K562 (cell line): Measurements from ENCODE around the gene KRTAP5-7. TPM values are rescaled to one million over a fixed set of nuclear protein-coding genes. Genes with fewer than 3 reads are reported as not detected.

Experiments used
- ATAC-seq: fragments of 200-7000 bp; cut with Tn5 transposase; 3 replicates; pipeline ENCODE4 v1.9.1; 2020; ENCODE audit warnings: moderate library complexity
- BruUV-seq: library from RNA; stranded (reverse); fragments of 400-500 nt; replicated peaks from 2 replicates; lab custom pipeline; 2021; lab: Mats Ljungman, UMichigan
- CTCF ChIA-PET: fragments of 300-600 bp; formaldehyde crosslinking; extraction: SDS; loops from one replicate; lab custom pipeline; 2021; ENCODE audit warnings: low intra/inter-chr PET ratio; lab: Yijun Ruan, JAX
- POLR2A ChIA-PET: fragments of 300-600, 350-650 bp; sonication (Branson Sonifier 250); formaldehyde crosslinking; extraction: SDS; loops from one replicate; lab custom pipeline; 2021; ENCODE audit warnings: antibody characterized with exemption, inconsistent platforms; lab: Yijun Ruan, JAX
- DNase-seq, 4 experiments: peaks; one replicate each; pipeline versions ENCODE4 v3.0.0 to v3.0.0-alpha.2; 2011 to 2018; ENCODE audit warnings: low spot score in 3 of 4, mixed read lengths in 3 of 4; ENCODE audit errors: extremely low read depth in 1 of 4
- FAIRE-seq: peaks from 2 replicates; lab custom pipeline; 2011; peaks lifted over from hg19 to GRCh38; lab: Jason Lieb, UNC
- H2AFZ ChIP-seq: 2 replicates; pipeline ENCODE4 v1.6.0; 2011; ENCODE audit warnings: low read depth, low read length, control low read depth, inconsistent platforms
- H3K27ac ChIP-seq: fragments of 200-600 bp; 3 replicates; pipeline ENCODE4 v1.8.0; 2011; ENCODE audit warnings: low read depth, mild to moderate bottlenecking, control low read depth, inconsistent platforms, low read length, moderate library complexity, mixed read lengths; ENCODE audit errors: extremely low read depth
- H3K27me3 ChIP-seq, 2 experiments: fragments of 300-600 bp in 1 of 2; 2 replicates in 1 of 2; 3 replicates in 1 of 2; pipeline versions ENCODE4 v1.6.0 to v1.8.0; 2011; ENCODE audit warnings: inconsistent platforms in 2 of 2, low read length in 2 of 2, mild to moderate bottlenecking in 1 of 2, mixed read lengths in 1 of 2, moderate library complexity in 1 of 2; ENCODE audit not compliant: control insufficient read depth in 2 of 2, insufficient read depth in 2 of 2
- H3K36me3 ChIP-seq: fragments of 300-600 bp; 3 replicates; pipeline ENCODE4 v1.8.0; 2011; ENCODE audit warnings: mild to moderate bottlenecking, low read length, inconsistent platforms; ENCODE audit not compliant: control insufficient read depth, insufficient read depth
- H3K4me1 ChIP-seq, 2 experiments: fragments of 200-600 bp in 1 of 2; replicated peaks in 1 of 2; 2 replicates in 1 of 2; 3 replicates in 1 of 2; pipeline versions ENCODE4 v1.5.1 to v1.8.0; 2011; ENCODE audit warnings: inconsistent platforms in 2 of 2, low read length in 2 of 2, mild to moderate bottlenecking in 1 of 2, mixed read lengths in 1 of 2, moderate library complexity in 1 of 2; ENCODE audit not compliant: control insufficient read depth in 2 of 2, insufficient read depth in 2 of 2
- H3K4me2 ChIP-seq: 2 replicates; pipeline ENCODE4 v1.6.1; 2011; ENCODE audit warnings: low read length, control low read depth, inconsistent platforms, mixed read lengths; ENCODE audit not compliant: insufficient read depth
- H3K4me3 ChIP-seq: fragments of 200-600 bp; sonication (generic), shearing (Covaris generic); 2 replicates; pipeline ENCODE4 v1.5.1; 2016; ENCODE audit warnings: control low read depth, inconsistent platforms
- H3K79me2 ChIP-seq: fragments of 200-600 bp; 3 replicates; pipeline ENCODE4 v1.8.0; 2011; ENCODE audit warnings: low read length, inconsistent platforms; ENCODE audit not compliant: control insufficient read depth, insufficient read depth
- H3K9ac ChIP-seq, 2 experiments: 2 replicates each; pipeline versions ENCODE4 v1.6.0 to v1.6.1; 2011; ENCODE audit warnings: low read depth in 2 of 2, low read length in 2 of 2, control low read depth in 1 of 2, inconsistent platforms in 1 of 2, mild to moderate bottlenecking in 1 of 2, mixed read lengths in 1 of 2; ENCODE audit not compliant: insufficient read depth in 1 of 2
- H3K9me1 ChIP-seq: one replicate; pipeline ENCODE4 v1.6.0; 2011; ENCODE audit warnings: inconsistent platforms, mild to moderate bottlenecking, low read length, moderate library complexity; ENCODE audit not compliant: control insufficient read depth, insufficient read depth
- H3K9me3 ChIP-seq: replicated peaks from 2 replicates; pipeline ENCODE4 v1.5.1; 2011; ENCODE audit warnings: low read depth, low read length, inconsistent platforms; ENCODE audit not compliant: control insufficient read depth, insufficient read depth
- H4K20me1 ChIP-seq: replicated peaks from 2 replicates; pipeline ENCODE4 v1.6.1; 2011; ENCODE audit warnings: low read length, inconsistent platforms, mixed read lengths; ENCODE audit not compliant: control insufficient read depth, insufficient read depth
- ETV1 ChIP-seq: fragments of 450-650 bp; conservative IDR thresholded peaks from 2 replicates; pipeline ENCODE4 v1.6.1; 2016; ENCODE audit warnings: missing genetic modification characterization, control low read depth, low read depth, missing compliant biosample characterization
- HCFC1 ChIP-seq: IDR thresholded peaks from 2 replicates; pipeline ENCODE4 v1.6.1; 2012; ENCODE audit warnings: low read depth, low read length, improper control_type of control experiment
- IRF2 ChIP-seq: sonication (generic); formaldehyde crosslinking; IDR thresholded peaks from 2 replicates; pipeline ENCODE4 v1.8.1; 2022; ENCODE audit warnings: mild to moderate bottlenecking, missing genetic modification reagents
- KLF16 ChIP-seq: IDR thresholded peaks from 2 replicates; pipeline ENCODE4 v1.6.1; 2016; ENCODE audit warnings: antibody characterized with exemption
- PBX2 ChIP-seq, 2 experiments: IDR thresholded peaks in 1 of 2; conservative IDR thresholded peaks in 1 of 2; 2 replicates each; pipeline ENCODE4 v1.6.1; 2016; ENCODE audit warnings: low read depth in 2 of 2, mild to moderate bottlenecking in 1 of 2, missing compliant biosample characterization in 1 of 2, missing genetic modification characterization in 1 of 2, moderate library complexity in 1 of 2
- PREB ChIP-seq: sonication (generic); formaldehyde crosslinking; IDR thresholded peaks from 2 replicates; pipeline ENCODE4 v1.8.1; 2023; ENCODE audit warnings: mild to moderate bottlenecking, missing genetic modification reagents
- PRMT5 ChIP-seq: sonication (generic); formaldehyde crosslinking; IDR thresholded peaks from 2 replicates; pipeline ENCODE4 v1.5.0; 2020; ENCODE audit warnings: missing genetic modification reagents
- RFX7 ChIP-seq: fragments of 250-450 bp; sonication (Bioruptor Pico); IDR thresholded peaks from 2 replicates; pipeline ENCODE4 v1.5.1; 2021; ENCODE audit warnings: mild to moderate bottlenecking
- SPI1 ChIP-seq: IDR thresholded peaks from 2 replicates; pipeline ENCODE4 v1.6.1; 2011; ENCODE audit warnings: low read depth, low read length, control low read depth, borderline replicate concordance
- TAF1 ChIP-seq: IDR thresholded peaks from 2 replicates; pipeline ENCODE4 v1.6.1; 2011; ENCODE audit warnings: mild to moderate bottlenecking, low read length, moderate library complexity; ENCODE audit not compliant: insufficient read depth, control insufficient read depth, severe bottlenecking; ENCODE audit errors: extremely low read depth
- THRB ChIP-seq: fragments of 450-650 bp; formaldehyde crosslinking; conservative IDR thresholded peaks from 2 replicates; pipeline ENCODE4 v1.4.0; 2022; ENCODE audit warnings: mild to moderate bottlenecking, missing genetic modification characterization
- ZNF740 ChIP-seq, 3 experiments: fragments of 200-800 bp in 1 of 3; sonication (Bioruptor generic) in 1 of 3; sonication (generic) in 1 of 3; formaldehyde crosslinking in 1 of 3; IDR thresholded peaks; 2 replicates each; pipeline versions ENCODE4 v1.6.1 to v1.8.0; 2016 to 2022; ENCODE audit warnings: mild to moderate bottlenecking in 2 of 3, missing compliant biosample characterization in 2 of 3, missing genetic modification characterization in 2 of 3, missing genetic modification reagents in 1 of 3
- WGBS: fragments of 100-300 bp; shearing (Covaris generic); methylation state at CpG from one replicate; pipeline ENCODE4 v1.1.6; 2016; ENCODE audit warnings: low coverage, mixed read lengths; ENCODE audit not compliant: insufficient coverage; ENCODE audit errors: missing lambda C conversion rate; 5-methylcytosine and 5-hydroxymethylcytosine counted together
- in situ Hi-C: fragments of 300-500 bp; cut with MboI; formaldehyde crosslinking; loops from 4 replicates; pipeline ENCODE4 v1.15.0; 2018; ENCODE audit warnings: inconsistent platforms, mixed read lengths
- intact Hi-C: fragments of 100-400 bp; cut with micrococcal nuclease; formaldehyde crosslinking; loops from 2 replicates; pipeline ENCODE4 v1.14.2; 2022
- polyA plus RNA-seq, 8 experiments: library from polyadenylated mRNA; depleted of rRNA in 4 of 8; stranded (reverse) in 5 of 8; unstranded in 3 of 8; fragments of >200 nt; fragmentation: Nextera tagmentation in 2 of 8; fragmentation: Illumina TruSeq in 1 of 8; extraction: Ambion mirVana in 2 of 8; extraction: Trizol in 1 of 8; gene quantifications; 2 replicates each; pipeline versions ENCODE4 v1.2.1 to v1.2.3, GENCODE V29; 2011 to 2014; ENCODE audit warnings: inconsistent platforms in 1 of 8, missing spikeins in 1 of 8
- total RNA-seq, 7 experiments: library from RNA; depleted of rRNA in 6 of 7; stranded (reverse); fragments of >200 nt in 6 of 7; fragmentation: Illumina TruSeq in 2 of 7; extraction: Trizol in 2 of 7; gene quantifications; 2 replicates each; pipeline versions ENCODE4 v1.2.1 to v1.2.3, GENCODE V29; 2011 to 2021; ENCODE audit warnings: low replicate concordance in 1 of 7

KRTAP5-7 gene
- total and polyA plus RNA-seq, 9 of the 15 experiments (the other 6 are each of a cell fraction or from before 2014, with no cell fraction given) = not detected

- 94% methylated on average over 12 of the region's 13 CpGs for WGBS
- no peaks in the 10 kb centered on the region for H3K9me1 ChIP-seq
- no peak overlapping the region for H2AFZ ChIP-seq
- H4K20me1 ChIP-seq = no peaks in the 10 kb centered on the region
- FAIRE-seq (no peak), DNase-seq (no peak), ATAC-seq (no peak)
- no peak overlapping the region for H3K27ac ChIP-seq
- H3K36me3 ChIP-seq = peaks cover 57% of the 10 kb centered on the region; the same call in 2 of the 3 replicates
- no TSS peak for BruUV-seq
- H3K4me2 ChIP-seq = no peak overlapping the region
- peaks cover 0 to 5% of the 10 kb centered on the region in 2 experiments; a peak in 1 of 5 replicates for H3K4me1 ChIP-seq
- no peak overlapping the region for H3K4me3 ChIP-seq
- CTCF ChIA-PET = no interaction called here
- intact Hi-C loops = no loop called here
- no peak for TF ChIP-seq PREB (CRISPR knock-in tag)
- no peak for TF ChIP-seq KLF16
- TF ChIP-seq THRB (CRISPR knock-in tag) = no peak
- no peak for TF ChIP-seq PRMT5 (CRISPR knock-in tag)
- no peak for TF ChIP-seq IRF2 (CRISPR knock-in tag)
- TF ChIP-seq PBX2 (CRISPR knock-in tag; IDR thresholded peaks at IDR 0.05; ENCODE audit: low read depth) = no peak
- TF ChIP-seq PBX2 (tag; conservative IDR thresholded peaks at IDR 0.05; ENCODE audit: low read depth) = no peak
- TF ChIP-seq ZNF740 (CRISPR knock-in tag; IDR thresholded peaks at IDR 0.05) = no peak
- no peak for TF ChIP-seq ZNF740 (tag; IDR thresholded peaks at IDR 0.05)
- TF ChIP-seq HCFC1 = no peak
- TF ChIP-seq TAF1 = no peak
- TF ChIP-seq SPI1 = no peak
- TF ChIP-seq RFX7 (CRISPR knock-in tag) = no peak
- no peak for TF ChIP-seq ETV1 (tag)
- no peaks in the 10 kb centered on the region for H3K79me2 ChIP-seq
- POLR2A ChIA-PET = no interaction called here
- H3K9ac ChIP-seq = no peak overlapping the region
- H3K27me3 ChIP-seq = no peaks in the 10 kb centered on the region
- H3K9me3 ChIP-seq = no peaks in the 10 kb centered on the region
- in situ Hi-C loops = no loop called here
These were observed 30.6 kb upstream of the KRTAP5-7 start for GRCh38 chr11:71496421-71496820.
